K562 (cell line): ENCODE data around the gene VWA7. TPM values are rescaled to one million over a fixed set of nuclear protein-coding genes. Genes with fewer than 3 reads are reported as not detected.

Experiments
- BRCA1 ChIP-seq, 2 experiments: fragments of 450-650 bp in 1 of 2; sonication (generic) in 1 of 2; formaldehyde crosslinking in 1 of 2; IDR thresholded peaks; 2 replicates each; pipeline versions ENCODE4 v1.5.0 to v1.6.1; 2017 to 2020; ENCODE audit warnings: mild to moderate bottlenecking in 1 of 2, missing genetic modification reagents in 1 of 2
- COPS2 ChIP-seq: fragments of 450-650 bp; conservative IDR thresholded peaks from 2 replicates; pipeline ENCODE4 v1.6.1; 2016; ENCODE audit warnings: mild to moderate bottlenecking, moderate library complexity
- KAT2B ChIP-seq: IDR thresholded peaks from one replicate; pipeline ENCODE4 v1.6.1; 2012; ENCODE audit warnings: low read depth, mild to moderate bottlenecking, control low read depth, inconsistent platforms, low read length, moderate library complexity
- POLR3A ChIP-seq: IDR thresholded peaks from 2 replicates; pipeline ENCODE4 v1.6.1; 2011; ENCODE audit warnings: borderline replicate concordance, mild to moderate bottlenecking, moderate library complexity; ENCODE audit not compliant: insufficient read length, insufficient read depth; ENCODE audit errors: extremely low read depth
- ZKSCAN1 ChIP-seq: fragments of 150-350 bp; IDR thresholded peaks from 2 replicates; pipeline ENCODE4 v1.6.1; 2016; ENCODE audit warnings: low read depth, low read length
- ZKSCAN3 ChIP-seq: fragments of 250-450 bp; sonication (Bioruptor Pico); IDR thresholded peaks from 2 replicates; pipeline ENCODE4 v1.4.0; 2020
- polyA plus RNA-seq, 8 experiments: library from polyadenylated mRNA; depleted of rRNA in 4 of 8; stranded (reverse) in 5 of 8; unstranded in 3 of 8; fragments of >200 nt; fragmentation: Nextera tagmentation in 2 of 8; fragmentation: Illumina TruSeq in 1 of 8; extraction: Ambion mirVana in 2 of 8; extraction: Trizol in 1 of 8; gene quantifications; 2 replicates each; pipeline versions ENCODE4 v1.2.1 to v1.2.3, GENCODE V29; 2011 to 2014; ENCODE audit warnings: inconsistent platforms in 1 of 8, missing spikeins in 1 of 8
- total RNA-seq, 7 experiments: library from RNA; depleted of rRNA in 6 of 7; stranded (reverse); fragments of >200 nt in 6 of 7; fragmentation: Illumina TruSeq in 2 of 7; extraction: Trizol in 2 of 7; gene quantifications; 2 replicates each; pipeline versions ENCODE4 v1.2.1 to v1.2.3, GENCODE V29; 2011 to 2021; ENCODE audit warnings: low replicate concordance in 1 of 7
- TF ChIP-seq, protein P1 (sequence below): fragments of 250-450 bp; sonication (Bioruptor Pico); IDR thresholded peaks from 2 replicates; pipeline ENCODE4 v1.4.0; 2020; ENCODE audit warnings: mild to moderate bottlenecking, moderate library complexity, borderline replicate concordance
- TF ChIP-seq, protein P2 (sequence below): fragments of 200-800 bp; sonication (Bioruptor generic); IDR thresholded peaks from 2 replicates; pipeline ENCODE4 v1.6.1; 2017; ENCODE audit warnings: missing genetic modification characterization, missing compliant biosample characterization
- TF ChIP-seq, protein P3 (sequence below): fragments of 250-450 bp; sonication (Bioruptor Pico); IDR thresholded peaks from 2 replicates; pipeline ENCODE4 v1.4.0; 2020; ENCODE audit warnings: borderline replicate concordance
- TF ChIP-seq, protein P4 (sequence below), 2 experiments: fragments of 450-650 bp in 1 of 2; sonication (generic) in 1 of 2; formaldehyde crosslinking in 1 of 2; IDR thresholded peaks; 2 replicates each; pipeline versions ENCODE4 v1.7.1 to v1.9.0; 2016 to 2022; ENCODE audit warnings: inconsistent platforms in 1 of 2, mild to moderate bottlenecking in 1 of 2, missing genetic modification reagents in 1 of 2

VWA7 gene
- total and polyA plus RNA-seq, 9 of the 15 experiments (the other 6 are each of a cell fraction or from before 2014, with no cell fraction given) = 0.18 to 2.9 (median 0.95) TPM

DNA sequence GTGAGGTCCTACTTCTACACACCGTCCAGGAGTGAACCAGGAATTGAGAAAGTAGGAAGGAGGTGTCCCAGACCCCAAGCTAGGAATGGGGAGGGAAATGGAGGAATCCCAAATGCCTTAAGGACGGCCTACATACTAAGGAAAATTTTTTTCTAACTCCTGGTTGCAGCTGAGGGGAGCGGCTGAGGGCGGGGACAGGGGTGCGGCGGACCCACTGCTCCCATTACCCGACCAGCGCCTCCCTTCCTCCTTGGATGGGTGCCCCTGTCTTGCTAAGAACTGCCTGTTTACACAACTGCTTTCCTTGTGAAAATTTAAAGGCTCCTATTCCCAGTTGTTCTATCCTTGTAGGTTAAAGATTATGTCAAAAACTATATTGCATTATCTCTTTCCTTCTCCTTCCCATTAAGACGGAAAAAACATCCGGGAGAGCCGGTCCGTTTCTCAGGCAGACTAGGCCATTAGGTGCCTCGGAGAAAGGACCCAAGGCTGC, 49.7 kb upstream of the VWA7 start (continued):
- TF ChIP-seq, protein P1, sequence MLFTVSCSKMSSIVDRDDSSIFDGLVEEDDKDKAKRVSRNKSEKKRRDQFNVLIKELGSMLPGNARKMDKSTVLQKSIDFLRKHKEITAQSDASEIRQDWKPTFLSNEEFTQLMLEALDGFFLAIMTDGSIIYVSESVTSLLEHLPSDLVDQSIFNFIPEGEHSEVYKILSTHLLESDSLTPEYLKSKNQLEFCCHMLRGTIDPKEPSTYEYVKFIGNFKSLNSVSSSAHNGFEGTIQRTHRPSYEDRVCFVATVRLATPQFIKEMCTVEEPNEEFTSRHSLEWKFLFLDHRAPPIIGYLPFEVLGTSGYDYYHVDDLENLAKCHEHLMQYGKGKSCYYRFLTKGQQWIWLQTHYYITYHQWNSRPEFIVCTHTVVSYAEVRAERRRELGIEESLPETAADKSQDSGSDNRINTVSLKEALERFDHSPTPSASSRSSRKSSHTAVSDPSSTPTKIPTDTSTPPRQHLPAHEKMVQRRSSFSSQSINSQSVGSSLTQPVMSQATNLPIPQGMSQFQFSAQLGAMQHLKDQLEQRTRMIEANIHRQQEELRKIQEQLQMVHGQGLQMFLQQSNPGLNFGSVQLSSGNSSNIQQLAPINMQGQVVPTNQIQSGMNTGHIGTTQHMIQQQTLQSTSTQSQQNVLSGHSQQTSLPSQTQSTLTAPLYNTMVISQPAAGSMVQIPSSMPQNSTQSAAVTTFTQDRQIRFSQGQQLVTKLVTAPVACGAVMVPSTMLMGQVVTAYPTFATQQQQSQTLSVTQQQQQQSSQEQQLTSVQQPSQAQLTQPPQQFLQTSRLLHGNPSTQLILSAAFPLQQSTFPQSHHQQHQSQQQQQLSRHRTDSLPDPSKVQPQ (CRISPR knock-in tag) = no peak; the same call in none of the 2 replicates
- no peak for TF ChIP-seq COPS2
- no peak for TF ChIP-seq BRCA1 (IDR thresholded peaks at IDR 0.05)
- no peak for TF ChIP-seq BRCA1 (CRISPR knock-in tag; IDR thresholded peaks at IDR 0.05)
- TF ChIP-seq, protein P2, sequence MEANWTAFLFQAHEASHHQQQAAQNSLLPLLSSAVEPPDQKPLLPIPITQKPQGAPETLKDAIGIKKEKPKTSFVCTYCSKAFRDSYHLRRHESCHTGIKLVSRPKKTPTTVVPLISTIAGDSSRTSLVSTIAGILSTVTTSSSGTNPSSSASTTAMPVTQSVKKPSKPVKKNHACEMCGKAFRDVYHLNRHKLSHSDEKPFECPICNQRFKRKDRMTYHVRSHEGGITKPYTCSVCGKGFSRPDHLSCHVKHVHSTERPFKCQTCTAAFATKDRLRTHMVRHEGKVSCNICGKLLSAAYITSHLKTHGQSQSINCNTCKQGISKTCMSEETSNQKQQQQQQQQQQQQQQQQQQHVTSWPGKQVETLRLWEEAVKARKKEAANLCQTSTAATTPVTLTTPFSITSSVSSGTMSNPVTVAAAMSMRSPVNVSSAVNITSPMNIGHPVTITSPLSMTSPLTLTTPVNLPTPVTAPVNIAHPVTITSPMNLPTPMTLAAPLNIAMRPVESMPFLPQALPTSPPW (CRISPR knock-in tag) = no peak
- no peak for TF ChIP-seq POLR3A
- 0 out of 2 replicates have a peak, but pooled peaks have one; percentile 32 for TF ChIP-seq ZKSCAN1
- TF ChIP-seq, protein P3, sequence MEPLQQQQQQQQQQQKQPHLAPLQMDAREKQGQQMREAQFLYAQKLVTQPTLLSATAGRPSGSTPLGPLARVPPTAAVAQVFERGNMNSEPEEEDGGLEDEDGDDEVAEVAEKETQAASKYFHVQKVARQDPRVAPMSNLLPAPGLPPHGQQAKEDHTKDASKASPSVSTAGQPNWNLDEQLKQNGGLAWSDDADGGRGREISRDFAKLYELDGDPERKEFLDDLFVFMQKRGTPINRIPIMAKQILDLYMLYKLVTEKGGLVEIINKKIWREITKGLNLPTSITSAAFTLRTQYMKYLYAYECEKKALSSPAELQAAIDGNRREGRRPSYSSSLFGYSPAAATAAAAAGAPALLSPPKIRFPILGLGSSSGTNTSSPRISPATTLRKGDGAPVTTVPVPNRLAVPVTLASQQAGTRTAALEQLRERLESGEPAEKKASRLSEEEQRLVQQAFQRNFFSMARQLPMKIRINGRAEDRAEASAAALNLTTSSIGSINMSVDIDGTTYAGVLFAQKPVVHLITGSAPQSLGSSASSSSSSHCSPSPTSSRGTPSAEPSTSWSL (CRISPR knock-in tag) = no peak
- no peak for TF ChIP-seq ZKSCAN3 (CRISPR knock-in tag)
- TF ChIP-seq, protein P4, sequence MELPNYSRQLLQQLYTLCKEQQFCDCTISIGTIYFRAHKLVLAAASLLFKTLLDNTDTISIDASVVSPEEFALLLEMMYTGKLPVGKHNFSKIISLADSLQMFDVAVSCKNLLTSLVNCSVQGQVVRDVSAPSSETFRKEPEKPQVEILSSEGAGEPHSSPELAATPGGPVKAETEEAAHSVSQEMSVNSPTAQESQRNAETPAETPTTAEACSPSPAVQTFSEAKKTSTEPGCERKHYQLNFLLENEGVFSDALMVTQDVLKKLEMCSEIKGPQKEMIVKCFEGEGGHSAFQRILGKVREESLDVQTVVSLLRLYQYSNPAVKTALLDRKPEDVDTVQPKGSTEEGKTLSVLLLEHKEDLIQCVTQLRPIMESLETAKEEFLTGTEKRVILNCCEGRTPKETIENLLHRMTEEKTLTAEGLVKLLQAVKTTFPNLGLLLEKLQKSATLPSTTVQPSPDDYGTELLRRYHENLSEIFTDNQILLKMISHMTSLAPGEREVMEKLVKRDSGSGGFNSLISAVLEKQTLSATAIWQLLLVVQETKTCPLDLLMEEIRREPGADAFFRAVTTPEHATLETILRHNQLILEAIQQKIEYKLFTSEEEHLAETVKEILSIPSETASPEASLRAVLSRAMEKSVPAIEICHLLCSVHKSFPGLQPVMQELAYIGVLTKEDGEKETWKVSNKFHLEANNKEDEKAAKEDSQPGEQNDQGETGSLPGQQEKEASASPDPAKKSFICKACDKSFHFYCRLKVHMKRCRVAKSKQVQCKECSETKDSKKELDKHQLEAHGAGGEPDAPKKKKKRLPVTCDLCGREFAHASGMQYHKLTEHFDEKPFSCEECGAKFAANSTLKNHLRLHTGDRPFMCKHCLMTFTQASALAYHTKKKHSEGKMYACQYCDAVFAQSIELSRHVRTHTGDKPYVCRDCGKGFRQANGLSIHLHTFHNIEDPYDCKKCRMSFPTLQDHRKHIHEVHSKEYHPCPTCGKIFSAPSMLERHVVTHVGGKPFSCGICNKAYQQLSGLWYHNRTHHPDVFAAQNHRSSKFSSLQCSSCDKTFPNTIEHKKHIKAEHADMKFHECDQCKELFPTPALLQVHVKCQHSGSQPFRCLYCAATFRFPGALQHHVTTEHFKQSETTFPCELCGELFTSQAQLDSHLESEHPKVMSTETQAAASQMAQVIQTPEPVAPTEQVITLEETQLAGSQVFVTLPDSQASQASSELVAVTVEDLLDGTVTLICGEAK (IDR thresholded peaks at IDR 0.05) = no peak
- TF ChIP-seq, protein P4 (CRISPR knock-in tag; IDR thresholded peaks at IDR 0.05) = no peak
- TF ChIP-seq KAT2B = peak; percentile 48
